Thoracic aorta (tissue), 2 donors: ENCODE results near the gene SAYSD1. TPM values are rescaled to one million over a fixed set of nuclear protein-coding genes. Genes with fewer than 3 reads are reported as not detected.

Experiments
- ATAC-seq: fragments of 150-250 bp; one replicate; pipeline ENCODE4 v1.8.0; 2017; ENCODE audit warnings: low read depth; ENCODE audit not compliant: insufficient number of reproducible peaks, low FRiP score
- DNase-seq: peaks from one replicate; pipeline ENCODE4 v3.0.0-alpha.2; 2020; ENCODE audit warnings: low spot score
- H3K27ac ChIP-seq, 2 donors: fragments of 200-600 bp; sonication (generic); 1 replicate in 1 of 2; 2 replicates in 1 of 2; pipeline ENCODE4 v1.5.1; 2016; ENCODE audit warnings: mild to moderate bottlenecking in 2 of 2, moderate library complexity in 2 of 2
- H3K27me3 ChIP-seq: fragments of 200-600 bp; sonication (generic); replicated peaks from 2 replicates; pipeline ENCODE4 v1.6.0; 2016; ENCODE audit warnings: mild to moderate bottlenecking; ENCODE audit not compliant: insufficient read depth
- H3K36me3 ChIP-seq: fragments of 200-600 bp; sonication (generic); one replicate; pipeline ENCODE4 v1.5.1; 2016
- H3K4me1 ChIP-seq, 2 donors: fragments of 200-600 bp; sonication (generic); 1 replicate in 1 of 2; 2 replicates in 1 of 2; pipeline versions ENCODE4 v1.5.1 to v1.6.0; 2016; ENCODE audit warnings: low read depth in 2 of 2, mild to moderate bottlenecking in 1 of 2; ENCODE audit not compliant: control insufficient read depth in 1 of 2
- H3K4me3 ChIP-seq: fragments of 200-600 bp; sonication (generic); 2 replicates; pipeline ENCODE4 v1.5.1; 2016; ENCODE audit warnings: mild to moderate bottlenecking
- H3K9me3 ChIP-seq: fragments of 200-600 bp; sonication (generic); 2 replicates; pipeline ENCODE4 v1.5.1; 2016
- CTCF ChIP-seq: fragments of 200-600 bp; sonication (generic); IDR thresholded peaks from one replicate; pipeline ENCODE4 v1.5.1; 2019; ENCODE audit warnings: antibody characterized with exemption
- total RNA-seq, 2 donors: library from RNA; depleted of rRNA; stranded (reverse); fragments of >200 nt; gene quantifications; one replicate each; pipeline versions ENCODE4 v1.1.0 to v1.2.3, GENCODE V29; 2016

The SAYSD1 gene
- total RNA-seq, 2 donors from 2014 or later: 16.2 to 16.5 TPM

- Histone ChIP-seq H3K4me3 (no peak overlapping the region), H3K27me3 (no peaks in the 10 kb centered on the region), H3K4me1 (peaks cover 0 to 7% of the 10 kb centered on the region in 2 donors), H3K36me3 (no peaks in the 10 kb centered on the region), H3K9me3 (no peaks in the 10 kb centered on the region), H3K27ac (no peak overlapping the region)
- DNase-seq (no peak), ATAC-seq (no peak)
- TF ChIP-seq CTCF: no peak
Measured at GRCh38 chr6:39086294-39086693, 28.7 kb downstream of the SAYSD1 start.

DNA sequence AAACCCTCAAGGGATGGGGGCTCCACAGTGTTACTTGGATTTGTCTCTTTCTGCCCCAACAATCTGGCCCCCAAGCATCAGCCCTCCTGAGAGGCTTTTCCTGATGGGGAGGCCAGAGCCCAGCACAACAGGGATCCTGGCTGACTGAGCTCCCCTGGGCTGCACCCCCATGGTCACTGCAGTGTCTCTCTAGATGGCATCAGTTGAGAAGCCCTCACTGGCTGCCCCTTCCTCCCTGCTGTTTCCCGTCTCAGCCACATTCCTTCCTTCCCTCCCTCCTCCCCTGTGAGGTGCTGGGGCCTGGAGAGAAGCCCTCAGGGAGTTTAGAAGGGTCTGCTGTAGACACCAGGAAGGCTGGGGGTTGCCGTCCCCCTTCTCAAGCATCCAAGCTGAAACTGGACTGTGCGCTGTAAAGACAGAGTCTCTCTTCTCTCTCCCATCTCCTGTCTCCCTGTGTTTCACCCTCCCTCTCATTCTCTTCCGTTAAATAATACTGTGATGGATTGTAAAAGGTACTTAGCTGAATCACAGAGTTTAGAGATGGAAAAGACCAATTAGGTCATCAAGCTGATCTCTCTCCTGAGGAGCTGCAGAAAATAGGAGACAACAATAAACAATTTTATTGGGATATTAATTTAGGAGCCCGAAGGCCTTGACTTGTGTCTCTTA is 29.7 kb downstream of the SAYSD1 start:
- H3K27ac ChIP-seq: no peak overlapping the region
- H3K4me3 ChIP-seq: no peak overlapping the region
- no peaks in the 10 kb centered on the region for H3K27me3 ChIP-seq
- TF ChIP-seq CTCF: no peak
- no peaks in the 10 kb centered on the region for H3K36me3 ChIP-seq
- no peaks in the 10 kb centered on the region for H3K9me3 ChIP-seq
- no peak for ATAC-seq
- peaks cover 0 to 7% of the 10 kb centered on the region in 2 donors for H3K4me1 ChIP-seq
- no peak for DNase-seq

DNA sequence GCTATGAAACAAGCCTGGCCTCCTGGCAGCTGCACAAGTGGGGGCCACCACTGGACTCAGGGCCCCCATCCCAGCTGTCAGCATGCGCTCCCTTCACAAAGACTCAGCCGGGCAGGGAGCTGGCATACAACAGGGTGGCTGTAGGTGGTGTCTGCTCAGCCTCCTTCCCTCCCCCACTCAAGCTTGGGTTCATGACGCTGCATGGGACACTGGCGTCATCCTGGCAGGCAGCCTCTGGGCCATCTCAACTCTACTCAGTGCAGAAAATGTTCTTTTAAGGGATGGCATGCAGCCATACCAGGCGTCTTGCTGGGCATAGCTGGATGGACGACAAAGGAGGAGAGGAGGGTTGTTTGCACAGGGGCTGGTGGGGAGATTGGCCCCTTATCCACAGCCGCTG is 30.5 kb downstream of the SAYSD1 start:
- H3K4me1 ChIP-seq: peaks cover 0 to 7% of the 10 kb centered on the region in 2 donors
- no peaks in the 10 kb centered on the region for H3K36me3 ChIP-seq
- no peaks in the 10 kb centered on the region for H3K27me3 ChIP-seq
- H3K4me3 ChIP-seq: no peak overlapping the region
- H3K27ac ChIP-seq: no peak overlapping the region
- DNase-seq (no peak), ATAC-seq (no peak)
- H3K9me3 ChIP-seq: no peaks in the 10 kb centered on the region
- no peak for TF ChIP-seq CTCF

- DNase-seq: no peak
- TF ChIP-seq CTCF: no peak
Measured at GRCh38 chr6:39083231-39083634, 31.8 kb downstream of the SAYSD1 start.

DNA sequence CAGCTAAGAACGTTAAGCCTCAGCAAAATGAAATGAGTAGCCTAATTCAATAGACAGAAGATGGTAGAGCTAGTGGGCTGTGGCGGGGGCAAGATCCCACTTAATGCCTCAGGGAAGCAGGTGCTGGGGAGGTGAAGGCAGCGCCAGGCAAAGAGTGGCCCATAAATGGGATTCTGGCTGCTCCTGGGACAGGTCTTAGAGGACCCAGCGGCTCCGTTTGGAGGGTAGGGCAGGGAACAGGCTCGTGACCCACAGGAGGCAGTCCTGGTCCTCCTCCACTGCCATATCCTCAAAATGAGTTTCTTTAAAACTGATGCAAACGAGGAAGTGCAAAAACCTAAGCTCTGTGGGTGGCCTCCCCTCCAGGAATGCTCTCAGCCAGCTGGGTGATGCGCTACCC is 32.7 kb downstream of the SAYSD1 start:
- H3K27me3 ChIP-seq: no peaks in the 10 kb centered on the region
- DNase-seq (no peak), ATAC-seq (no peak)
- no peaks in the 10 kb centered on the region for H3K9me3 ChIP-seq
- no peaks in the 10 kb centered on the region for H3K36me3 ChIP-seq
- no peak overlapping the region for H3K4me3 ChIP-seq
- no peak for TF ChIP-seq CTCF
- no peaks in the 10 kb centered on the region for H3K4me1 ChIP-seq
- H3K27ac ChIP-seq: no peak overlapping the region

More at GRCh38 chr6:39083231-39083634, 31.8 kb downstream of the SAYSD1 start:
- no peak overlapping the region for H3K27ac ChIP-seq
- H3K4me1 ChIP-seq: peaks cover 0 to 3% of the 10 kb centered on the region in 2 donors
- ATAC-seq: no peak
- H3K36me3 ChIP-seq: no peaks in the 10 kb centered on the region
- no peak overlapping the region for H3K4me3 ChIP-seq
- H3K9me3 ChIP-seq: no peaks in the 10 kb centered on the region
- H3K27me3 ChIP-seq: no peaks in the 10 kb centered on the region
